Endothelial cell of umbilical vein (primary cell): Measurements from ENCODE around the gene CDK15. TPM values are rescaled to one million over a fixed set of nuclear protein-coding genes. Genes with fewer than 3 reads are reported as not detected.

Experiments
- BruUV-seq: library from RNA; stranded (reverse); fragments of 400-500 nt; replicated peaks from 2 replicates; lab custom pipeline; 2021; lab: Mats Ljungman, UMichigan
- CTCF ChIA-PET: fragments of 300-600, 350-600 bp; sonication (Branson Sonifier 250); formaldehyde crosslinking; loops from one replicate; lab custom pipeline; 2021; ENCODE audit warnings: antibody characterized with exemption, inconsistent platforms; lab: Charles Lee
- POLR2A ChIA-PET: fragments of 300-600, 350-600 bp; sonication (Branson Sonifier 250); formaldehyde crosslinking; loops from one replicate; lab custom pipeline; 2021; ENCODE audit warnings: antibody characterized with exemption, inconsistent platforms; lab: Charles Lee
- DNase-seq: peaks from one replicate; pipeline ENCODE4 v3.0.0-alpha.2; 2011; ENCODE audit warnings: low read depth, low spot score
- FAIRE-seq: peaks from 2 replicates; lab custom pipeline; 2011; peaks lifted over from hg19 to GRCh38; lab: Jason Lieb, UNC
- H2AFZ ChIP-seq: 2 replicates; pipeline ENCODE4 v1.6.0; 2012; ENCODE audit warnings: low read depth, low read length, control low read depth, inconsistent platforms
- H3K27ac ChIP-seq: 2 replicates; pipeline ENCODE4 v1.5.1; 2011; ENCODE audit warnings: low read depth, mild to moderate bottlenecking, control low read depth, low read length, moderate library complexity; ENCODE audit not compliant: insufficient read depth
- H3K27me3 ChIP-seq, 2 experiments: 2 replicates each; pipeline versions ENCODE4 v1.6.0 to v1.6.1; 2011; ENCODE audit warnings: low read length in 2 of 2, mixed read lengths in 1 of 2; ENCODE audit not compliant: control insufficient read depth in 2 of 2, insufficient read depth in 2 of 2
- H3K36me3 ChIP-seq, 2 experiments: 2 replicates in 1 of 2; 3 replicates in 1 of 2; pipeline ENCODE4 v1.5.1; 2011; ENCODE audit warnings: low read length in 2 of 2, mild to moderate bottlenecking in 1 of 2, moderate library complexity in 1 of 2; ENCODE audit not compliant: control insufficient read depth in 2 of 2, insufficient read depth in 2 of 2; ENCODE audit errors: extremely low read depth in 1 of 2
- H3K4me1 ChIP-seq: 3 replicates; pipeline ENCODE4 v1.5.1; 2011; ENCODE audit warnings: mild to moderate bottlenecking, low read length; ENCODE audit not compliant: control insufficient read depth, insufficient read depth; ENCODE audit errors: extremely low read depth
- H3K4me2 ChIP-seq: 2 replicates; pipeline ENCODE4 v1.6.1; 2011; ENCODE audit warnings: low read length, control low read depth, mixed read lengths; ENCODE audit not compliant: insufficient read depth
- H3K4me3 ChIP-seq, 3 experiments: fragments of 200-600 bp in 1 of 3; sonication (generic), shearing (Covaris generic) in 1 of 3; replicated peaks in 1 of 3; 2 replicates each; pipeline ENCODE4 v1.5.1; 2011 to 2016; ENCODE audit warnings: control low read depth in 3 of 3, low read length in 3 of 3, mild to moderate bottlenecking in 2 of 3, inconsistent platforms in 1 of 3, low read depth in 1 of 3, moderate library complexity in 1 of 3; ENCODE audit not compliant: insufficient read depth in 1 of 3
- H3K79me2 ChIP-seq: 2 replicates; pipeline ENCODE4 v1.6.0; 2012; ENCODE audit warnings: low read length, inconsistent platforms; ENCODE audit not compliant: control insufficient read depth, insufficient read depth
- H3K9ac ChIP-seq: replicated peaks from 2 replicates; pipeline ENCODE3; 2011; ENCODE audit warnings: low read length, control low read depth; ENCODE audit not compliant: insufficient read depth; ENCODE audit errors: extremely low read depth
- H3K9me1 ChIP-seq: replicated peaks from 3 replicates; pipeline ENCODE4 v1.6.0; 2011; ENCODE audit warnings: mild to moderate bottlenecking, low read length; ENCODE audit not compliant: control insufficient read depth, insufficient read depth; ENCODE audit errors: extremely low read depth
- H3K9me3 ChIP-seq: replicated peaks from 2 replicates; pipeline ENCODE4 v1.5.1; 2012; ENCODE audit warnings: low read length, inconsistent platforms; ENCODE audit not compliant: control insufficient read depth, insufficient read depth
- H4K20me1 ChIP-seq: replicated peaks from 2 replicates; pipeline ENCODE3; 2011; ENCODE audit warnings: mild to moderate bottlenecking, low read length; ENCODE audit not compliant: control insufficient read depth, insufficient read depth; ENCODE audit errors: extremely low read depth
- EZH2 ChIP-seq: IDR thresholded peaks from 2 replicates; pipeline ENCODE4 v1.6.1; 2012; ENCODE audit warnings: borderline replicate concordance, low read depth, mild to moderate bottlenecking, moderate library complexity, low read length, inconsistent platforms; ENCODE audit not compliant: severe bottlenecking
- FOS ChIP-seq: IDR thresholded peaks from 2 replicates; pipeline ENCODE4 v1.6.1; 2011; ENCODE audit warnings: mild to moderate bottlenecking, low read length, moderate library complexity, borderline replicate concordance; ENCODE audit not compliant: insufficient read depth
- GATA2 ChIP-seq: IDR thresholded peaks from 2 replicates; pipeline ENCODE4 v1.7.0; 2011; ENCODE audit warnings: low read depth, mild to moderate bottlenecking, moderate library complexity, mixed read lengths, low read length; ENCODE audit not compliant: insufficient read length, insufficient read depth
- JUN ChIP-seq: IDR thresholded peaks from 2 replicates; pipeline ENCODE4 v1.6.1; 2011; ENCODE audit warnings: borderline replicate concordance, low read depth; ENCODE audit not compliant: insufficient read length, insufficient read depth
- MYC ChIP-seq: IDR thresholded peaks from one replicate; pipeline ENCODE4 v1.6.1; 2011; ENCODE audit warnings: mild to moderate bottlenecking, low read depth, low read length
- POLR2A ChIP-seq: IDR thresholded peaks from 2 replicates; pipeline ENCODE4 v1.6.1; 2012; ENCODE audit warnings: low read depth, mild to moderate bottlenecking, control low read depth, low read length
- POLR2AphosphoS5 ChIP-seq: IDR thresholded peaks from 2 replicates; pipeline ENCODE4 v1.6.1; 2012; ENCODE audit warnings: low read depth, mild to moderate bottlenecking, control low read depth, low read length, moderate library complexity; ENCODE audit not compliant: insufficient read depth
- dilution Hi-C: fragments of 300-500 bp; cut with MboI; formaldehyde crosslinking; loops from one replicate; pipeline ENCODE4 v1.15.0; 2019; ENCODE audit warnings: low sequenced_read_pairs; ENCODE audit not compliant: extremely low pct_ligation_motif_present
- intact Hi-C: fragments of 100-400 bp; cut with micrococcal nuclease; formaldehyde crosslinking; loops from one replicate; pipeline ENCODE4 v1.10.0; 2022
- polyA plus RNA-seq, 4 experiments: library from polyadenylated mRNA; depleted of rRNA in 3 of 4; stranded (reverse) in 3 of 4; unstranded in 1 of 4; fragments of >200 nt; gene quantifications; 2 replicates each; pipeline versions ENCODE4 v1.2.1 to v1.2.3, GENCODE V29; 2011 to 2012; ENCODE audit warnings: missing spikeins in 1 of 4
- total RNA-seq: library from RNA; stranded (reverse); gene quantifications from 2 replicates; pipeline ENCODE4 v1.2.3, GENCODE V29; 2021
- TF ChIP-seq, protein P1 (sequence below): IDR thresholded peaks from 2 replicates; pipeline ENCODE4 v1.6.1; 2011; ENCODE audit not compliant: insufficient read depth, insufficient read length
- TF ChIP-seq, protein P2 (sequence below), 2 donors: IDR thresholded peaks; 1 replicate in 1 of 2; 2 replicates in 1 of 2; pipeline ENCODE4 v1.5.1; 2011; ENCODE audit warnings: low read length in 2 of 2, mild to moderate bottlenecking in 2 of 2, moderate library complexity in 2 of 2, control low read depth in 1 of 2, inconsistent platforms in 1 of 2, low read depth in 1 of 2; ENCODE audit not compliant: insufficient read depth in 1 of 2; ENCODE audit errors: extremely low read depth in 1 of 2

Gene CDK15
- total and polyA plus RNA-seq, 2 donors (not counting 3 experiments of a cell fraction or from before 2014, with no cell fraction given) = not detected

DNA sequence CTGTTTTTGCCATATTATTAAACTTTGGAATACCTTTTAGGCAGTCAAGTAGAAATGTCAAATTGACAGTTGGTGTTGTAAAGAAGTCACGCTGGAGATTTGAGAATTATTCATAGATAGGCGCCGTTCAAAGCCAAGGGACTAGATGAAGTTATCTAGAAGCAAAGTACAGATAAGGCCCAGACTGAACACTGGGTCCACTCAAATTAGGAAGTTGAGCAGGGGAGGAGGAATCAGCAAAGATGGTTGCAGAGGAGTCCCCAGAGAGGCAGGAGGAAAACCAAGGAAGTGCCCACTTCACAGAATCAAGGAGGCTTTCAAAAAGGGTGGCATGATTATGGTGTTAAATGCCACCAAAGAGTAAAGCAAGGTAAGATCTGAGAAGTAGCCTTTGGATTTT, 16.0 kb upstream of the CDK15 start:
- H3K9me3 ChIP-seq = no peaks in the 10 kb centered on the region
- no peaks in the 10 kb centered on the region for H4K20me1 ChIP-seq
- H3K79me2 ChIP-seq = no peaks in the 10 kb centered on the region
- no peak for FAIRE-seq
- no peak for DNase-seq
- H3K9ac ChIP-seq = no peak overlapping the region
- no peak overlapping the region for H3K4me2 ChIP-seq
- H2AFZ ChIP-seq = no peak overlapping the region
- POLR2A ChIA-PET = no interaction called here
- intact Hi-C loops (loop anchor here (10.0 kb wide), 1 partner anchor 245 kb away; the partner anchor contains the start of gene FZD7), dilution Hi-C loops (no loop called here)
- H3K27ac ChIP-seq = no peak overlapping the region
- no peaks in the 10 kb centered on the region for H3K36me3 ChIP-seq
- H3K4me3 ChIP-seq = no peak overlapping the region
- CTCF ChIA-PET = no interaction called here
- no peaks in the 10 kb centered on the region for H3K9me1 ChIP-seq
- H3K27me3 ChIP-seq = peaks cover 2% of the 10 kb centered on the region in 2 experiments
- no TSS peak for BruUV-seq
- TF ChIP-seq POLR2AphosphoS5 = no peak
- no peak for TF ChIP-seq MYC
- TF ChIP-seq EZH2 = no peak
- TF ChIP-seq GATA2 = no peak
- TF ChIP-seq, protein P1, sequence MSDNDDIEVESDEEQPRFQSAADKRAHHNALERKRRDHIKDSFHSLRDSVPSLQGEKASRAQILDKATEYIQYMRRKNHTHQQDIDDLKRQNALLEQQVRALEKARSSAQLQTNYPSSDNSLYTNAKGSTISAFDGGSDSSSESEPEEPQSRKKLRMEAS = no peak
- TF ChIP-seq POLR2A = no peak
- TF ChIP-seq, protein P2, sequence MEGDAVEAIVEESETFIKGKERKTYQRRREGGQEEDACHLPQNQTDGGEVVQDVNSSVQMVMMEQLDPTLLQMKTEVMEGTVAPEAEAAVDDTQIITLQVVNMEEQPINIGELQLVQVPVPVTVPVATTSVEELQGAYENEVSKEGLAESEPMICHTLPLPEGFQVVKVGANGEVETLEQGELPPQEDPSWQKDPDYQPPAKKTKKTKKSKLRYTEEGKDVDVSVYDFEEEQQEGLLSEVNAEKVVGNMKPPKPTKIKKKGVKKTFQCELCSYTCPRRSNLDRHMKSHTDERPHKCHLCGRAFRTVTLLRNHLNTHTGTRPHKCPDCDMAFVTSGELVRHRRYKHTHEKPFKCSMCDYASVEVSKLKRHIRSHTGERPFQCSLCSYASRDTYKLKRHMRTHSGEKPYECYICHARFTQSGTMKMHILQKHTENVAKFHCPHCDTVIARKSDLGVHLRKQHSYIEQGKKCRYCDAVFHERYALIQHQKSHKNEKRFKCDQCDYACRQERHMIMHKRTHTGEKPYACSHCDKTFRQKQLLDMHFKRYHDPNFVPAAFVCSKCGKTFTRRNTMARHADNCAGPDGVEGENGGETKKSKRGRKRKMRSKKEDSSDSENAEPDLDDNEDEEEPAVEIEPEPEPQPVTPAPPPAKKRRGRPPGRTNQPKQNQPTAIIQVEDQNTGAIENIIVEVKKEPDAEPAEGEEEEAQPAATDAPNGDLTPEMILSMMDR (IDR thresholded peaks at IDR 0.05; ENCODE audit: extremely low read depth in 1 of 2, insufficient read depth in 1 of 2, low read depth in 1 of 2, low read length in 2 of 2) = no peak
- TF ChIP-seq JUN = no peak
- no peak for TF ChIP-seq FOS
- no peaks in the 10 kb centered on the region for H3K4me1 ChIP-seq
